H9 (cell line): ENCODE measurements around the gene PDK2. TPM values are rescaled to one million over a fixed set of nuclear protein-coding genes. Genes with fewer than 3 reads are reported as not detected.
A peak's percentile ranks its signal among the peaks of the same experiment; 100 is the strongest.

Experiments used
- DNase-seq: peaks from one replicate; pipeline ENCODE4 v3.0.0-alpha.2; 2017
- H2AFZ ChIP-seq: one replicate; pipeline ENCODE4 v1.6.1; 2013; ENCODE audit warnings: mild to moderate bottlenecking, low read length, control low read depth, moderate library complexity
- H2AK5ac ChIP-seq: 2 replicates; pipeline ENCODE4 v1.6.1; 2013; ENCODE audit warnings: low read length, control low read depth, mixed read lengths; ENCODE audit not compliant: insufficient read length
- H2BK120ac ChIP-seq: one replicate; pipeline ENCODE4 v1.6.1; 2013; ENCODE audit warnings: low read depth, mild to moderate bottlenecking, low read length, control low read depth, inconsistent platforms; ENCODE audit not compliant: poor library complexity, severe bottlenecking
- H2BK12ac ChIP-seq: 2 replicates; pipeline ENCODE4 v1.6.1; 2013; ENCODE audit warnings: low read length, control low read depth, mixed read lengths, low read depth; ENCODE audit not compliant: insufficient read length
- H2BK15ac ChIP-seq: 2 replicates; pipeline ENCODE4 v1.6.1; 2013; ENCODE audit warnings: low read depth, low read length, control low read depth
- H2BK20ac ChIP-seq: one replicate; pipeline ENCODE4 v1.6.1; 2013; ENCODE audit warnings: low read depth, mild to moderate bottlenecking, low read length, control low read depth, inconsistent platforms; ENCODE audit not compliant: poor library complexity, severe bottlenecking
- H2BK5ac ChIP-seq: 2 replicates; pipeline ENCODE4 v1.6.1; 2013; ENCODE audit warnings: low read length, control low read depth, mixed read lengths; ENCODE audit not compliant: insufficient read length
- H3K14ac ChIP-seq: 2 replicates; pipeline ENCODE4 v1.6.1; 2013; ENCODE audit warnings: low read length, control low read depth; ENCODE audit not compliant: insufficient read depth
- H3K18ac ChIP-seq: 2 replicates; pipeline ENCODE4 v1.6.1; 2013; ENCODE audit warnings: low read depth, mild to moderate bottlenecking, mixed read lengths, low read length, control low read depth; ENCODE audit not compliant: insufficient read length
- H3K23ac ChIP-seq: 2 replicates; pipeline ENCODE4 v1.6.1; 2013; ENCODE audit warnings: low read length, control low read depth, mixed read lengths, low read depth; ENCODE audit not compliant: insufficient read length
- H3K23me2 ChIP-seq: 2 replicates; pipeline ENCODE4 v1.6.1; 2013; ENCODE audit warnings: low read depth, mild to moderate bottlenecking, mixed read lengths, low read length, control low read depth; ENCODE audit not compliant: insufficient read length, poor library complexity, severe bottlenecking
- H3K27ac ChIP-seq: 2 replicates; pipeline ENCODE4 v1.5.1; 2013; ENCODE audit warnings: low read length, control low read depth, mixed read lengths, low read depth; ENCODE audit not compliant: insufficient read length
- H3K27me3 ChIP-seq: 2 replicates; pipeline ENCODE4 v1.6.1; 2013; ENCODE audit warnings: low read length, control low read depth, inconsistent platforms; ENCODE audit not compliant: insufficient read depth
- H3K4ac ChIP-seq: 2 replicates; pipeline ENCODE4 v1.6.1; 2013; ENCODE audit warnings: low read depth, mild to moderate bottlenecking, control low read depth, inconsistent platforms, low read length, moderate library complexity
- H3K4me1 ChIP-seq: 2 replicates; pipeline ENCODE4 v1.6.1; 2013; ENCODE audit warnings: low read length, control low read depth, inconsistent platforms; ENCODE audit not compliant: insufficient read depth
- H3K4me2 ChIP-seq: 2 replicates; pipeline ENCODE4 v1.6.1; 2013; ENCODE audit warnings: low read length, control low read depth, mixed read lengths; ENCODE audit not compliant: insufficient read length, insufficient read depth
- H3K56ac ChIP-seq: 2 replicates; pipeline ENCODE4 v1.6.1; 2013; ENCODE audit warnings: low read depth, mild to moderate bottlenecking, mixed read lengths, low read length, control low read depth; ENCODE audit not compliant: insufficient read length
- H3K79me1 ChIP-seq: 2 replicates; pipeline ENCODE4 v1.6.1; 2013; ENCODE audit warnings: low read depth, mild to moderate bottlenecking, moderate library complexity, low read length, control low read depth, inconsistent platforms; ENCODE audit not compliant: insufficient read depth, poor library complexity, severe bottlenecking
- H3K79me2 ChIP-seq: 2 replicates; pipeline ENCODE4 v1.6.1; 2013; ENCODE audit warnings: low read length, control low read depth, inconsistent platforms; ENCODE audit not compliant: insufficient read depth
- H3K9ac ChIP-seq: 2 replicates; pipeline ENCODE4 v1.6.1; 2013; ENCODE audit warnings: low read length, control low read depth, mixed read lengths; ENCODE audit not compliant: insufficient read length; ENCODE audit errors: extremely low read depth
- H3K9me3 ChIP-seq: one replicate; pipeline ENCODE4 v1.6.1; 2013; ENCODE audit warnings: low read depth, low read length, inconsistent platforms; ENCODE audit not compliant: control insufficient read depth
- H3T11ph ChIP-seq: one replicate; pipeline ENCODE4 v1.6.1; 2013; ENCODE audit warnings: mild to moderate bottlenecking, low read length, control low read depth, inconsistent platforms
- H4K20me1 ChIP-seq: one replicate; pipeline ENCODE4 v1.6.1; 2013; ENCODE audit not compliant: control insufficient read depth, insufficient read length, insufficient read depth
- H4K5ac ChIP-seq: 2 replicates; pipeline ENCODE4 v1.6.1; 2013; ENCODE audit warnings: low read depth, mild to moderate bottlenecking, mixed read lengths, low read length, control low read depth; ENCODE audit not compliant: insufficient read length
- H4K8ac ChIP-seq: replicated peaks from 2 replicates; pipeline ENCODE4 v1.6.1; 2013; ENCODE audit warnings: low read length, control low read depth, mixed read lengths, low read depth; ENCODE audit not compliant: insufficient read length
- H4K91ac ChIP-seq: 2 replicates; pipeline ENCODE4 v1.6.1; 2013; ENCODE audit warnings: low read depth, mild to moderate bottlenecking, moderate library complexity, mixed read lengths, low read length, control low read depth; ENCODE audit not compliant: insufficient read length
- H3K27ac Mint-ChIP-seq, 3 experiments: 2 replicates in 2 of 3; 3 replicates in 1 of 3; pipeline ENCODE4 v1.8.0; 2020 to 2021; ENCODE audit warnings: mixed read lengths in 3 of 3, mild to moderate bottlenecking in 1 of 3, moderate library complexity in 1 of 3
- H3K27me3 Mint-ChIP-seq: 2 replicates; pipeline ENCODE4 v1.8.0; 2021; ENCODE audit warnings: low read depth, mild to moderate bottlenecking, moderate library complexity, mixed read lengths
- H3K36me3 Mint-ChIP-seq, 3 experiments: 2 replicates in 2 of 3; 3 replicates in 1 of 3; pipeline ENCODE4 v1.8.0; 2020 to 2021; ENCODE audit warnings: low read depth in 3 of 3, mixed read lengths in 3 of 3; ENCODE audit not compliant: insufficient read depth in 1 of 3
- H3K4me1 Mint-ChIP-seq, 2 experiments: 2 replicates each; pipeline ENCODE4 v1.8.0; 2020; ENCODE audit warnings: mixed read lengths in 2 of 2
- H3K4me3 Mint-ChIP-seq, 2 experiments: 2 replicates in 1 of 2; 3 replicates in 1 of 2; pipeline ENCODE4 v1.8.0; 2020 to 2021; ENCODE audit warnings: mild to moderate bottlenecking in 2 of 2, mixed read lengths in 2 of 2, moderate library complexity in 1 of 2
- H3K9me3 Mint-ChIP-seq, 2 experiments: 2 replicates in 1 of 2; 3 replicates in 1 of 2; pipeline ENCODE4 v1.8.0; 2020; ENCODE audit warnings: mild to moderate bottlenecking in 2 of 2, mixed read lengths in 2 of 2, moderate library complexity in 1 of 2
- WGBS: extraction: QIAGEN DNeasy Blood & Tissue Kit; methylation state at CpG from one replicate; pipeline ENCODE4 v1.1.7; 2013; ENCODE audit warnings: missing lambda C conversion rate, low lambda C conversion rate, mixed read lengths; ENCODE audit not compliant: insufficient read length; ENCODE audit errors: extremely low coverage; 5-methylcytosine and 5-hydroxymethylcytosine counted together
- total RNA-seq: library from RNA; stranded (reverse); gene quantifications from 2 replicates; pipeline ENCODE4 v1.2.1, GENCODE V29; 2021
- TF ChIP-seq, protein P1 (sequence below): fragments of 200-600 bp; sonication (generic); conservative IDR thresholded peaks from 3 replicates; pipeline ENCODE4 v1.8.0; 2021; ENCODE audit warnings: antibody characterized with exemption, mild to moderate bottlenecking

Gene PDK2
- total RNA-seq, 1 experiment from 2014 or later: 19.9 TPM

DNA sequence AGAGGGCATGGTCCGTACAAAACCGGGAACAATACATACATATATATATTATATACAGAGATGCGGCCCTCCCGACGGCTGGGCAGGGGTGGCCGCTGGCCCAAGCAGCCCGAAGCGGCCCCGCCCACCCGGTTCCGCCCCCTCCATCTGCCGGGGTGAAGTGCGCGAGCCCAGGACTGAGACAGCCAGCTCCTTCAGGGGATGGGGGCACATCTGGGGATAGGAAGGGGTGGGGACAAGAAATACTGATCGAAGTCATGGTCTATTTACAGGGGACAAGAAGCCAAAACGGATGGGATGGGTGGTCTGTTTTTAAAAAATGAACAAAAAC is 38.6 kb downstream of the PDK2 start:
- Histone ChIP-seq H3K23me2 (peaks cover 7% of the 10 kb centered on the region), H4K5ac (no peak overlapping the region), H3K27ac (no peak overlapping the region), H3K23ac (no peak overlapping the region), H4K8ac (no peak overlapping the region), H2BK15ac (no peak overlapping the region), H3K9me3 (no peaks in the 10 kb centered on the region), H3T11ph (no peak overlapping the region), H2BK12ac (no peak overlapping the region), H3K56ac (no peak overlapping the region), H2BK20ac (no peak overlapping the region), H3K14ac (no peak overlapping the region), H3K4me1 (peaks cover 5% of the 10 kb centered on the region; the same call in 1 of the 2 replicates), H2BK5ac (no peak overlapping the region), H4K91ac (no peak overlapping the region), H2AK5ac (no peak overlapping the region), H3K79me1 (no peaks in the 10 kb centered on the region), H3K4me2 (no peak overlapping the region), H3K79me2 (no peaks in the 10 kb centered on the region), H2AFZ (no peak overlapping the region), H3K27me3 (no peaks in the 10 kb centered on the region; the same call in 1 of the 2 replicates), H4K20me1 (no peaks in the 10 kb centered on the region), H3K4ac (no peak overlapping the region), H3K18ac (no peak overlapping the region), H3K9ac (no peak overlapping the region), H2BK120ac (no peak overlapping the region)
- H3K27me3 Mint-ChIP-seq: peaks cover 29% of the 10 kb centered on the region
- H3K27ac Mint-ChIP-seq: no peak overlapping the region
- H3K4me3 Mint-ChIP-seq: peak overlapping the region in 1 of 2 experiments; percentile 58; a peak in 2 of 5 replicates
- no peak for DNase-seq
- WGBS: no CpG with 5 or more reads among the region's 16 CpGs
- H3K9me3 Mint-ChIP-seq: no peaks in the 10 kb centered on the region; a peak in 1 of 5 replicates
- TF ChIP-seq, protein P1, sequence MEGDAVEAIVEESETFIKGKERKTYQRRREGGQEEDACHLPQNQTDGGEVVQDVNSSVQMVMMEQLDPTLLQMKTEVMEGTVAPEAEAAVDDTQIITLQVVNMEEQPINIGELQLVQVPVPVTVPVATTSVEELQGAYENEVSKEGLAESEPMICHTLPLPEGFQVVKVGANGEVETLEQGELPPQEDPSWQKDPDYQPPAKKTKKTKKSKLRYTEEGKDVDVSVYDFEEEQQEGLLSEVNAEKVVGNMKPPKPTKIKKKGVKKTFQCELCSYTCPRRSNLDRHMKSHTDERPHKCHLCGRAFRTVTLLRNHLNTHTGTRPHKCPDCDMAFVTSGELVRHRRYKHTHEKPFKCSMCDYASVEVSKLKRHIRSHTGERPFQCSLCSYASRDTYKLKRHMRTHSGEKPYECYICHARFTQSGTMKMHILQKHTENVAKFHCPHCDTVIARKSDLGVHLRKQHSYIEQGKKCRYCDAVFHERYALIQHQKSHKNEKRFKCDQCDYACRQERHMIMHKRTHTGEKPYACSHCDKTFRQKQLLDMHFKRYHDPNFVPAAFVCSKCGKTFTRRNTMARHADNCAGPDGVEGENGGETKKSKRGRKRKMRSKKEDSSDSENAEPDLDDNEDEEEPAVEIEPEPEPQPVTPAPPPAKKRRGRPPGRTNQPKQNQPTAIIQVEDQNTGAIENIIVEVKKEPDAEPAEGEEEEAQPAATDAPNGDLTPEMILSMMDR: no peak
- peaks cover 8 to 29% (median 25%) of the 10 kb centered on the region in 3 experiments; a peak in 6 of 7 replicates for H3K36me3 Mint-ChIP-seq
- H3K4me1 Mint-ChIP-seq: peaks cover 21 to 41% of the 10 kb centered on the region in 2 experiments
